Neuronal stem cell (in vitro differentiated cells): ENCODE data around the gene MAP3K7.

Experiments
- DNase-seq: peaks from one replicate; pipeline ENCODE4 v3.0.0-alpha.2; 2013; ENCODE audit warnings: low spot score
- H2AFZ ChIP-seq: one replicate; pipeline ENCODE4 v1.6.1; 2013; ENCODE audit warnings: mild to moderate bottlenecking, low read length, inconsistent platforms
- H2AK5ac ChIP-seq: 2 replicates; pipeline ENCODE4 v1.6.1; 2013; ENCODE audit warnings: low read depth, mild to moderate bottlenecking, inconsistent platforms, low read length, moderate library complexity, mixed read lengths
- H2BK120ac ChIP-seq: 2 replicates; pipeline ENCODE4 v1.6.1; 2013; ENCODE audit warnings: low read depth, mild to moderate bottlenecking, inconsistent platforms, low read length, moderate library complexity, mixed read lengths
- H2BK12ac ChIP-seq: one replicate; pipeline ENCODE4 v1.6.1; 2013; ENCODE audit warnings: low read length, inconsistent platforms
- H2BK15ac ChIP-seq: 2 replicates; pipeline ENCODE4 v1.6.1; 2013; ENCODE audit warnings: mild to moderate bottlenecking, low read length, inconsistent platforms, mixed read lengths
- H2BK5ac ChIP-seq: one replicate; pipeline ENCODE4 v1.6.1; 2013; ENCODE audit warnings: inconsistent platforms, mild to moderate bottlenecking, low read length, moderate library complexity
- H3K14ac ChIP-seq: one replicate; pipeline ENCODE4 v1.6.1; 2013; ENCODE audit warnings: low read length, inconsistent platforms
- H3K18ac ChIP-seq: 2 replicates; pipeline ENCODE4 v1.6.1; 2013; ENCODE audit warnings: low read length, inconsistent platforms
- H3K23ac ChIP-seq: 2 replicates; pipeline ENCODE4 v1.6.1; 2013; ENCODE audit warnings: low read depth, mild to moderate bottlenecking, mixed read lengths, low read length, inconsistent platforms; ENCODE audit not compliant: poor library complexity
- H3K27ac ChIP-seq: replicated peaks from 3 replicates; pipeline ENCODE4 v1.5.1; 2013; ENCODE audit warnings: low read length, inconsistent platforms
- H3K27me3 ChIP-seq, 3 experiments: 2 replicates each; pipeline ENCODE4 v1.6.1; 2013; ENCODE audit warnings: low read length in 3 of 3, mild to moderate bottlenecking in 2 of 3, inconsistent platforms in 1 of 3, low read depth in 1 of 3, mixed read lengths in 1 of 3, moderate library complexity in 1 of 3; ENCODE audit not compliant: control insufficient read depth in 3 of 3, insufficient read depth in 3 of 3
- H3K36me3 ChIP-seq, 2 donors: replicated peaks in 1 of 2; 2 replicates each; pipeline ENCODE4 v1.6.1; 2013; ENCODE audit warnings: low read length in 2 of 2; ENCODE audit not compliant: control insufficient read depth in 2 of 2, insufficient read depth in 2 of 2
- H3K4ac ChIP-seq: 2 replicates; pipeline ENCODE4 v1.6.1; 2013; ENCODE audit warnings: inconsistent platforms, mild to moderate bottlenecking, low read length, moderate library complexity
- H3K4me1 ChIP-seq, 2 donors: 1 replicate in 1 of 2; 2 replicates in 1 of 2; pipeline ENCODE4 v1.6.1; 2013; ENCODE audit warnings: low read length in 2 of 2, low read depth in 1 of 2; ENCODE audit not compliant: control insufficient read depth in 2 of 2, insufficient read depth in 1 of 2
- H3K4me2 ChIP-seq: one replicate; pipeline ENCODE4 v1.6.1; 2013; ENCODE audit warnings: mild to moderate bottlenecking, low read length, inconsistent platforms; ENCODE audit not compliant: insufficient read depth, poor library complexity, severe bottlenecking
- H3K4me3 ChIP-seq, 2 donors: 2 replicates each; pipeline ENCODE4 v1.5.1; 2013; ENCODE audit warnings: low read length in 2 of 2, mild to moderate bottlenecking in 2 of 2, inconsistent platforms in 1 of 2, moderate library complexity in 1 of 2
- H3K79me1 ChIP-seq: one replicate; pipeline ENCODE4 v1.6.1; 2013; ENCODE audit warnings: low read depth, mild to moderate bottlenecking, inconsistent platforms, low read length, moderate library complexity
- H3K9ac ChIP-seq: one replicate; pipeline ENCODE4 v1.6.1; 2013; ENCODE audit warnings: mild to moderate bottlenecking, low read depth, low read length, inconsistent platforms; ENCODE audit not compliant: poor library complexity
- H3K9me3 ChIP-seq, 2 donors: replicated peaks in 1 of 2; 2 replicates each; pipeline versions ENCODE3 to v1.6.1; 2013; ENCODE audit warnings: low read length in 2 of 2, mild to moderate bottlenecking in 2 of 2, inconsistent platforms in 1 of 2, low read depth in 1 of 2, mixed read lengths in 1 of 2, moderate library complexity in 1 of 2; ENCODE audit not compliant: control insufficient read depth in 2 of 2, insufficient read depth in 1 of 2
- H4K8ac ChIP-seq: one replicate; pipeline ENCODE4 v1.6.1; 2013; ENCODE audit warnings: low read depth, mild to moderate bottlenecking, inconsistent platforms, low read length, moderate library complexity
- H4K91ac ChIP-seq: one replicate; pipeline ENCODE4 v1.6.1; 2013; ENCODE audit warnings: low read length, low read depth, mild to moderate bottlenecking, inconsistent platforms; ENCODE audit not compliant: poor library complexity
- WGBS, 2 donors: extraction: QIAGEN DNeasy Blood & Tissue Kit; methylation state at CpG; one replicate each; pipeline ENCODE4 v1.1.7; 2013; ENCODE audit warnings: missing lambda C conversion rate in 2 of 2, mixed read lengths in 1 of 2; ENCODE audit not compliant: insufficient read length in 2 of 2, insufficient replicate concordance in 1 of 2; ENCODE audit errors: extremely low coverage in 2 of 2; 5-methylcytosine and 5-hydroxymethylcytosine counted together

Gene MAP3K7

DNA sequence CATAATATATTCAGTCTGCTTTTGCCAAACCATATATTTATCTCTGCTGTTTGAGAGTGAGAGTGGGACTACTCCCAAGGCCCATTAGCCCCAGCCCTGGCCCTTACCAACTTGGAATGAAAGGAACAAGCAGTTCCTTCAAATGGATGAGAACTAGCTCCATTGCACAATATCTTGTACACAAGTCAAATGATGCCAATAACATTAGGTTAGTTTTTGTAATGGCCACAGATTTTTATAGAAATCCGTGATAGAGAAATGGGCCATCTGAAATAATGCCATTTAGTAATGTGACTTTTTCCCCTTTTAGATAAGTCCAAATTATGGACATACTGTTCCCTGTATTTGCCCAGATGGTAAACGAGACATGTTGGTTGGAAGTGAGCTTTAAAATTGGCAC, 117.0 kb downstream of the MAP3K7 start:
- Histone ChIP-seq H3K9ac (no peak overlapping the region), H3K36me3 (no peaks in the 10 kb centered on the region), H3K9me3 (peaks cover 0 to 4% of the 10 kb centered on the region in 2 donors), H3K79me1 (no peaks in the 10 kb centered on the region), H4K91ac (no peak overlapping the region), H3K27ac (no peak overlapping the region), H3K14ac (no peak overlapping the region), H2BK120ac (no peak overlapping the region), H2BK15ac (no peak overlapping the region), H3K4me3 (no peak overlapping the region), H2AK5ac (no peak overlapping the region), H3K27me3 (no peaks in the 10 kb centered on the region), H3K4me1 (peaks cover 16 to 22% of the 10 kb centered on the region in 2 donors), H3K18ac (no peak overlapping the region), H2BK12ac (no peak overlapping the region), H4K8ac (no peak overlapping the region), H3K4me2 (no peak overlapping the region), H3K23ac (no peak overlapping the region), H2BK5ac (no peak overlapping the region), H3K4ac (no peak overlapping the region), H2AFZ (no peak overlapping the region)
- DNase-seq, result no peak
- no CpG with 5 or more reads among the region's 2 CpGs for WGBS, 2 donors

DNA sequence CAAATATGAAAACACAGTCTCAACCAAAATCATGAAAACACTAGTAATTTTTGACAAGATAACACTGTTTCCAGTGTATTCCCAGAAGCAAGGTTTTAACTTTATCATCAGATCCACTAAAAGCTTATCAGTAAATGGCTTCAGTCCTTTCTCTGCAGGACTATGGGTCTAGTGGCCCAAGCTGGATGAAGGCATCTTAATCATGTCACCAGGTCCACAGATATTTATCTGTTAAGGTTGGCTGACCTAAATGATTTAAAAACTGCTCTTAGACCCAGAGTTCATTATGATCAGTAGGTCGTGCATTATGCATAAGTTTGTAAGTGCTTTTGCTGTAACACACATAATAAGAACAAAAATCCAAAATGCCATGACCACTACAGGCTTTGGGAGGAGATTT, 118.0 kb downstream of the MAP3K7 start:
- H2BK5ac ChIP-seq, result no peak overlapping the region
- no CpG with 5 or more reads among the region's 1 CpG for WGBS, 2 donors
- DNase-seq, result no peak

GRCh38 chr6:90468080-90468479, 118.8 kb downstream of the MAP3K7 start:
- no peak overlapping the region for H3K23ac ChIP-seq
- no peak overlapping the region for H2BK120ac ChIP-seq
- H2BK5ac ChIP-seq, result no peak overlapping the region
- no peaks in the 10 kb centered on the region for H3K36me3 ChIP-seq
- no peak overlapping the region for H3K4ac ChIP-seq
- no CpG with 5 or more reads among the region's 7 CpGs for WGBS, 2 donors
- no peak overlapping the region for H3K9ac ChIP-seq
- no peak overlapping the region for H3K4me2 ChIP-seq
- H3K4me3 ChIP-seq, result no peak overlapping the region
- H2AFZ ChIP-seq, result no peak overlapping the region
- DNase-seq, result no peak
- H3K18ac ChIP-seq, result peak overlapping the region; percentile 68
- H2BK15ac ChIP-seq, result no peak overlapping the region
- H4K91ac ChIP-seq, result no peak overlapping the region
- no peak overlapping the region for H2AK5ac ChIP-seq
- peaks cover 0 to 4% of the 10 kb centered on the region in 2 donors for H3K9me3 ChIP-seq
- H4K8ac ChIP-seq, result no peak overlapping the region
- H3K27me3 ChIP-seq, result no peaks in the 10 kb centered on the region
- H3K4me1 ChIP-seq, result peaks cover 16 to 22% of the 10 kb centered on the region in 2 donors
- H2BK12ac ChIP-seq, result no peak overlapping the region
- no peaks in the 10 kb centered on the region for H3K79me1 ChIP-seq
- no peak overlapping the region for H3K14ac ChIP-seq
- no peak overlapping the region for H3K27ac ChIP-seq

More for the DNA sequence above, 118.0 kb downstream of the MAP3K7 start:
- Histone ChIP-seq H3K27ac (no peak overlapping the region), H3K23ac (no peak overlapping the region), H3K9ac (no peak overlapping the region), H3K14ac (no peak overlapping the region), H2BK15ac (no peak overlapping the region), H3K4me2 (no peak overlapping the region), H2AFZ (no peak overlapping the region), H3K79me1 (no peaks in the 10 kb centered on the region), H2BK12ac (no peak overlapping the region), H2AK5ac (no peak overlapping the region), H3K4me1 (peaks cover 16 to 22% of the 10 kb centered on the region in 2 donors), H2BK120ac (no peak overlapping the region), H3K36me3 (no peaks in the 10 kb centered on the region), H4K8ac (no peak overlapping the region), H3K4ac (no peak overlapping the region), H3K18ac (no peak overlapping the region), H3K4me3 (no peak overlapping the region), H4K91ac (no peak overlapping the region), H3K9me3 (peaks cover 0 to 4% of the 10 kb centered on the region in 2 donors), H3K27me3 (no peaks in the 10 kb centered on the region)

- Histone ChIP-seq H3K4me2 (no peak overlapping the region), H2BK5ac (no peak overlapping the region), H4K8ac (no peak overlapping the region), H3K4me1 (peaks cover 16 to 22% of the 10 kb centered on the region in 2 donors), H3K27ac (no peak overlapping the region), H3K4me3 (no peak overlapping the region), H3K79me1 (no peaks in the 10 kb centered on the region), H4K91ac (no peak overlapping the region), H2AK5ac (no peak overlapping the region), H3K27me3 (no peaks in the 10 kb centered on the region), H3K23ac (no peak overlapping the region), H3K14ac (no peak overlapping the region), H3K9me3 (peaks cover 0 to 4% of the 10 kb centered on the region in 2 donors), H3K18ac (no peak overlapping the region), H2BK120ac (no peak overlapping the region), H3K4ac (no peak overlapping the region), H3K9ac (no peak overlapping the region), H2BK12ac (no peak overlapping the region), H2BK15ac (no peak overlapping the region), H3K36me3 (no peaks in the 10 kb centered on the region), H2AFZ (no peak overlapping the region)
- no peak for DNase-seq
These were observed 119.3 kb downstream of the MAP3K7 start for GRCh38 chr6:90467546-90467945.
